PFSK-1 (cell line): Measurements from ENCODE around the gene GATA2.

ENCODE experiments used
- POLR2AphosphoS5 ChIP-seq: IDR thresholded peaks from 2 replicates; pipeline ENCODE4 v1.6.1; 2012; ENCODE audit warnings: low read depth, mild to moderate bottlenecking, control low read depth, low read length, moderate library complexity
- REST ChIP-seq, 2 experiments: IDR thresholded peaks; 2 replicates each; pipeline versions ENCODE4 v1.6.1 to v1.8.0; 2011 to 2012; ENCODE audit warnings: low read depth in 2 of 2, low read length in 2 of 2, control low read depth in 1 of 2, inconsistent platforms in 1 of 2, mild to moderate bottlenecking in 1 of 2, moderate library complexity in 1 of 2; ENCODE audit not compliant: insufficient read depth in 1 of 2
- SIN3A ChIP-seq: IDR thresholded peaks from 2 replicates; pipeline ENCODE4 v1.6.1; 2012; ENCODE audit warnings: mild to moderate bottlenecking, low read length, moderate library complexity, borderline replicate concordance; ENCODE audit not compliant: insufficient read depth
- TAF1 ChIP-seq: IDR thresholded peaks from 2 replicates; pipeline ENCODE4 v1.6.1; 2012; ENCODE audit warnings: low read length, control low read depth, borderline replicate concordance; ENCODE audit not compliant: insufficient read depth

- TF ChIP-seq POLR2AphosphoS5 (no peak), REST (IDR thresholded peaks at IDR 0.05; ENCODE audit: insufficient read depth in 1 of 2, low read depth in 2 of 2, low read length in 2 of 2) (no peak), TAF1 (no peak), SIN3A (no peak)
Measured at GRCh38 chr3:128473180-128473519, 19.9 kb downstream of the GATA2 start.
